H9 (cell line): ENCODE results near the gene PRSS16. TPM values are rescaled to one million over a fixed set of nuclear protein-coding genes. Genes with fewer than 3 reads are reported as not detected.

ENCODE experiments used
- DNase-seq: peaks from one replicate; pipeline ENCODE4 v3.0.0-alpha.2; 2017
- H2AFZ ChIP-seq: one replicate; pipeline ENCODE4 v1.6.1; 2013; ENCODE audit warnings: mild to moderate bottlenecking, low read length, control low read depth, moderate library complexity
- H2AK5ac ChIP-seq: 2 replicates; pipeline ENCODE4 v1.6.1; 2013; ENCODE audit warnings: low read length, control low read depth, mixed read lengths; ENCODE audit not compliant: insufficient read length
- H2BK120ac ChIP-seq: one replicate; pipeline ENCODE4 v1.6.1; 2013; ENCODE audit warnings: low read depth, mild to moderate bottlenecking, low read length, control low read depth, inconsistent platforms; ENCODE audit not compliant: poor library complexity, severe bottlenecking
- H2BK12ac ChIP-seq: 2 replicates; pipeline ENCODE4 v1.6.1; 2013; ENCODE audit warnings: low read length, control low read depth, mixed read lengths, low read depth; ENCODE audit not compliant: insufficient read length
- H2BK15ac ChIP-seq: 2 replicates; pipeline ENCODE4 v1.6.1; 2013; ENCODE audit warnings: low read depth, low read length, control low read depth
- H2BK20ac ChIP-seq: one replicate; pipeline ENCODE4 v1.6.1; 2013; ENCODE audit warnings: low read depth, mild to moderate bottlenecking, low read length, control low read depth, inconsistent platforms; ENCODE audit not compliant: poor library complexity, severe bottlenecking
- H2BK5ac ChIP-seq: 2 replicates; pipeline ENCODE4 v1.6.1; 2013; ENCODE audit warnings: low read length, control low read depth, mixed read lengths; ENCODE audit not compliant: insufficient read length
- H3K14ac ChIP-seq: 2 replicates; pipeline ENCODE4 v1.6.1; 2013; ENCODE audit warnings: low read length, control low read depth; ENCODE audit not compliant: insufficient read depth
- H3K18ac ChIP-seq: 2 replicates; pipeline ENCODE4 v1.6.1; 2013; ENCODE audit warnings: low read depth, mild to moderate bottlenecking, mixed read lengths, low read length, control low read depth; ENCODE audit not compliant: insufficient read length
- H3K23ac ChIP-seq: 2 replicates; pipeline ENCODE4 v1.6.1; 2013; ENCODE audit warnings: low read length, control low read depth, mixed read lengths, low read depth; ENCODE audit not compliant: insufficient read length
- H3K23me2 ChIP-seq: 2 replicates; pipeline ENCODE4 v1.6.1; 2013; ENCODE audit warnings: low read depth, mild to moderate bottlenecking, mixed read lengths, low read length, control low read depth; ENCODE audit not compliant: insufficient read length, poor library complexity, severe bottlenecking
- H3K27ac ChIP-seq: 2 replicates; pipeline ENCODE4 v1.5.1; 2013; ENCODE audit warnings: low read length, control low read depth, mixed read lengths, low read depth; ENCODE audit not compliant: insufficient read length
- H3K27me3 ChIP-seq: 2 replicates; pipeline ENCODE4 v1.6.1; 2013; ENCODE audit warnings: low read length, control low read depth, inconsistent platforms; ENCODE audit not compliant: insufficient read depth
- H3K4ac ChIP-seq: 2 replicates; pipeline ENCODE4 v1.6.1; 2013; ENCODE audit warnings: low read depth, mild to moderate bottlenecking, control low read depth, inconsistent platforms, low read length, moderate library complexity
- H3K4me1 ChIP-seq: 2 replicates; pipeline ENCODE4 v1.6.1; 2013; ENCODE audit warnings: low read length, control low read depth, inconsistent platforms; ENCODE audit not compliant: insufficient read depth
- H3K4me2 ChIP-seq: 2 replicates; pipeline ENCODE4 v1.6.1; 2013; ENCODE audit warnings: low read length, control low read depth, mixed read lengths; ENCODE audit not compliant: insufficient read length, insufficient read depth
- H3K56ac ChIP-seq: 2 replicates; pipeline ENCODE4 v1.6.1; 2013; ENCODE audit warnings: low read depth, mild to moderate bottlenecking, mixed read lengths, low read length, control low read depth; ENCODE audit not compliant: insufficient read length
- H3K79me1 ChIP-seq: 2 replicates; pipeline ENCODE4 v1.6.1; 2013; ENCODE audit warnings: low read depth, mild to moderate bottlenecking, moderate library complexity, low read length, control low read depth, inconsistent platforms; ENCODE audit not compliant: insufficient read depth, poor library complexity, severe bottlenecking
- H3K79me2 ChIP-seq: 2 replicates; pipeline ENCODE4 v1.6.1; 2013; ENCODE audit warnings: low read length, control low read depth, inconsistent platforms; ENCODE audit not compliant: insufficient read depth
- H3K9ac ChIP-seq: 2 replicates; pipeline ENCODE4 v1.6.1; 2013; ENCODE audit warnings: low read length, control low read depth, mixed read lengths; ENCODE audit not compliant: insufficient read length; ENCODE audit errors: extremely low read depth
- H3K9me3 ChIP-seq: one replicate; pipeline ENCODE4 v1.6.1; 2013; ENCODE audit warnings: low read depth, low read length, inconsistent platforms; ENCODE audit not compliant: control insufficient read depth
- H3T11ph ChIP-seq: one replicate; pipeline ENCODE4 v1.6.1; 2013; ENCODE audit warnings: mild to moderate bottlenecking, low read length, control low read depth, inconsistent platforms
- H4K20me1 ChIP-seq: one replicate; pipeline ENCODE4 v1.6.1; 2013; ENCODE audit not compliant: control insufficient read depth, insufficient read length, insufficient read depth
- H4K5ac ChIP-seq: 2 replicates; pipeline ENCODE4 v1.6.1; 2013; ENCODE audit warnings: low read depth, mild to moderate bottlenecking, mixed read lengths, low read length, control low read depth; ENCODE audit not compliant: insufficient read length
- H4K8ac ChIP-seq: replicated peaks from 2 replicates; pipeline ENCODE4 v1.6.1; 2013; ENCODE audit warnings: low read length, control low read depth, mixed read lengths, low read depth; ENCODE audit not compliant: insufficient read length
- H4K91ac ChIP-seq: 2 replicates; pipeline ENCODE4 v1.6.1; 2013; ENCODE audit warnings: low read depth, mild to moderate bottlenecking, moderate library complexity, mixed read lengths, low read length, control low read depth; ENCODE audit not compliant: insufficient read length
- H3K27ac Mint-ChIP-seq, 3 experiments: 2 replicates in 2 of 3; 3 replicates in 1 of 3; pipeline ENCODE4 v1.8.0; 2020 to 2021; ENCODE audit warnings: mixed read lengths in 3 of 3, mild to moderate bottlenecking in 1 of 3, moderate library complexity in 1 of 3
- H3K27me3 Mint-ChIP-seq: 2 replicates; pipeline ENCODE4 v1.8.0; 2021; ENCODE audit warnings: low read depth, mild to moderate bottlenecking, moderate library complexity, mixed read lengths
- H3K36me3 Mint-ChIP-seq, 3 experiments: 2 replicates in 2 of 3; 3 replicates in 1 of 3; pipeline ENCODE4 v1.8.0; 2020 to 2021; ENCODE audit warnings: low read depth in 3 of 3, mixed read lengths in 3 of 3; ENCODE audit not compliant: insufficient read depth in 1 of 3
- H3K4me1 Mint-ChIP-seq, 2 experiments: 2 replicates each; pipeline ENCODE4 v1.8.0; 2020; ENCODE audit warnings: mixed read lengths in 2 of 2
- H3K4me3 Mint-ChIP-seq, 2 experiments: 2 replicates in 1 of 2; 3 replicates in 1 of 2; pipeline ENCODE4 v1.8.0; 2020 to 2021; ENCODE audit warnings: mild to moderate bottlenecking in 2 of 2, mixed read lengths in 2 of 2, moderate library complexity in 1 of 2
- H3K9me3 Mint-ChIP-seq, 2 experiments: 2 replicates in 1 of 2; 3 replicates in 1 of 2; pipeline ENCODE4 v1.8.0; 2020; ENCODE audit warnings: mild to moderate bottlenecking in 2 of 2, mixed read lengths in 2 of 2, moderate library complexity in 1 of 2
- CTCF ChIP-seq: fragments of 200-600 bp; sonication (generic); conservative IDR thresholded peaks from 3 replicates; pipeline ENCODE4 v1.8.0; 2021; ENCODE audit warnings: antibody characterized with exemption, mild to moderate bottlenecking
- WGBS: extraction: QIAGEN DNeasy Blood & Tissue Kit; methylation state at CpG from one replicate; pipeline ENCODE4 v1.1.7; 2013; ENCODE audit warnings: missing lambda C conversion rate, low lambda C conversion rate, mixed read lengths; ENCODE audit not compliant: insufficient read length; ENCODE audit errors: extremely low coverage; 5-methylcytosine and 5-hydroxymethylcytosine counted together
- total RNA-seq: library from RNA; stranded (reverse); gene quantifications from 2 replicates; pipeline ENCODE4 v1.2.1, GENCODE V29; 2021

PRSS16 gene
- total RNA-seq, 1 experiment from 2014 or later, result 14.8 TPM

- no peak overlapping the region for H3K4ac ChIP-seq
- H3K27ac Mint-ChIP-seq, result peak overlapping the region; percentile 67 to 96 (median 89); a peak in 6 of 7 replicates
- TF ChIP-seq CTCF, result peak; percentile 69
These were observed 4.2 kb downstream of the PRSS16 start for GRCh38 chr6:27251606-27252251.

More at GRCh38 chr6:27251606-27252251, 4.2 kb downstream of the PRSS16 start:
- H3K79me1 ChIP-seq, result no peaks in the 10 kb centered on the region
- peak overlapping the region; percentile 95 to 97 for H3K4me3 Mint-ChIP-seq
- H2BK5ac ChIP-seq, result no peak overlapping the region
- no peak overlapping the region for H2AK5ac ChIP-seq
- peaks cover 13% of the 10 kb centered on the region for H3K27me3 Mint-ChIP-seq
- no peak overlapping the region for H4K8ac ChIP-seq
- H3K23ac ChIP-seq, result no peak overlapping the region
- no peak overlapping the region for H2BK20ac ChIP-seq
- no peak overlapping the region for H3K56ac ChIP-seq
- no peaks in the 10 kb centered on the region for H3K9me3 Mint-ChIP-seq
- no peaks in the 10 kb centered on the region for H3K79me2 ChIP-seq
- no peak overlapping the region for H3K27ac ChIP-seq
- H3K9me3 ChIP-seq, result no peaks in the 10 kb centered on the region
- peak overlapping the region; percentile 55; the same call in 1 of the 2 replicates for H3K14ac ChIP-seq
- peaks cover 12 to 17% of the 10 kb centered on the region in 2 experiments for H3K4me1 Mint-ChIP-seq
- no peak overlapping the region for H4K5ac ChIP-seq
- H2AFZ ChIP-seq, result no peak overlapping the region
- peak overlapping the region; percentile 39 for H3K9ac ChIP-seq
- H2BK12ac ChIP-seq, result no peak overlapping the region
- peak overlapping the region; percentile 87 for H3K4me2 ChIP-seq
- no peaks in the 10 kb centered on the region for H3K4me1 ChIP-seq
- peaks cover 0 to 11% (median 0%) of the 10 kb centered on the region in 3 experiments; a peak in 3 of 7 replicates for H3K36me3 Mint-ChIP-seq
- no peak overlapping the region for H2BK15ac ChIP-seq
- H3K18ac ChIP-seq, result peak overlapping the region; percentile 24
- H4K20me1 ChIP-seq, result no peaks in the 10 kb centered on the region
- DNase-seq, result peak; percentile 99
- H4K91ac ChIP-seq, result no peak overlapping the region
- H2BK120ac ChIP-seq, result no peak overlapping the region
- H3T11ph ChIP-seq, result no peak overlapping the region
- no CpG with 5 or more reads among the region's 46 CpGs for WGBS
- H3K27me3 ChIP-seq, result no peaks in the 10 kb centered on the region
- H3K23me2 ChIP-seq, result peaks cover 5% of the 10 kb centered on the region
